H1 (cell line): ENCODE measurements around the gene TLE2. TPM values are rescaled to one million over a fixed set of nuclear protein-coding genes. Genes with fewer than 3 reads are reported as not detected.

Experiments
- CTCF ChIA-PET: fragments of 300-600 bp; sonication (Branson Sonifier 250); formaldehyde crosslinking; loops from one replicate; lab custom pipeline; 2021; ENCODE audit not compliant: partially characterized antibody; lab: Charles Lee
- POLR2A ChIA-PET: fragments of 300-600 bp; sonication (Branson Sonifier 250); formaldehyde crosslinking; loops from one replicate; lab custom pipeline; 2021; ENCODE audit warnings: inconsistent platforms; ENCODE audit not compliant: partially characterized antibody; lab: Charles Lee
- DNase-seq, 2 experiments: peaks; one replicate each; pipeline versions ENCODE4 v3.0.0 to v3.0.0-alpha.2; 2010 to 2022; ENCODE audit warnings: low spot score in 2 of 2, low read depth in 1 of 2, mixed read lengths in 1 of 2
- FAIRE-seq: peaks from 2 replicates; lab custom pipeline; 2011; peaks lifted over from hg19 to GRCh38; lab: Jason Lieb, UNC
- H2AFZ ChIP-seq: 2 replicates; pipeline ENCODE4 v1.8.1; 2012; ENCODE audit warnings: low read length, inconsistent platforms
- H2AK5ac ChIP-seq: 2 replicates; pipeline ENCODE4 v1.6.1; 2013; ENCODE audit warnings: low read depth, low read length
- H2BK120ac ChIP-seq: replicated peaks from 2 replicates; pipeline ENCODE3; 2013; ENCODE audit warnings: low read depth, low read length, inconsistent platforms
- H2BK12ac ChIP-seq: 2 replicates; pipeline ENCODE4 v1.6.1; 2013; ENCODE audit warnings: low read depth, low read length
- H2BK15ac ChIP-seq: 2 replicates; pipeline ENCODE4 v1.6.1; 2013; ENCODE audit warnings: low read length
- H2BK20ac ChIP-seq: 2 replicates; pipeline ENCODE4 v1.6.1; 2013; ENCODE audit warnings: low read length
- H2BK5ac ChIP-seq: 2 replicates; pipeline ENCODE4 v1.6.1; 2013; ENCODE audit warnings: low read depth, low read length
- H3K14ac ChIP-seq: 2 replicates; pipeline ENCODE4 v1.6.1; 2013; ENCODE audit warnings: inconsistent platforms; ENCODE audit not compliant: insufficient read length
- H3K18ac ChIP-seq: 2 replicates; pipeline ENCODE4 v1.6.1; 2013; ENCODE audit warnings: low read length; ENCODE audit errors: extremely low read depth
- H3K23ac ChIP-seq: 2 replicates; pipeline ENCODE4 v1.6.1; 2013; ENCODE audit warnings: inconsistent platforms; ENCODE audit not compliant: insufficient read length
- H3K23me2 ChIP-seq: 2 replicates; pipeline ENCODE4 v1.6.1; 2013; ENCODE audit warnings: low read depth, low read length
- H3K27ac ChIP-seq: 2 replicates; pipeline ENCODE4 v1.6.1; 2011; ENCODE audit warnings: low read depth, low read length, inconsistent platforms
- H3K27me3 ChIP-seq, 4 experiments: replicated peaks in 1 of 4; 1 replicate in 1 of 4; 2 replicates in 3 of 4; pipeline versions ENCODE4 v1.6.1 to v1.8.1; 2011 to 2013; ENCODE audit warnings: low read length in 3 of 4, mild to moderate bottlenecking in 3 of 4, inconsistent platforms in 2 of 4, mixed read lengths in 2 of 4, moderate library complexity in 1 of 4; ENCODE audit not compliant: control insufficient read depth in 3 of 4, insufficient read depth in 3 of 4; ENCODE audit errors: extremely low read depth in 1 of 4
- H3K36me3 ChIP-seq, 4 experiments: 2 replicates each; pipeline versions ENCODE4 v1.6.1 to v1.8.1; 2011 to 2013; ENCODE audit warnings: mild to moderate bottlenecking in 4 of 4, low read length in 3 of 4, moderate library complexity in 2 of 4, control low read depth in 1 of 4, inconsistent platforms in 1 of 4; ENCODE audit not compliant: insufficient read depth in 4 of 4, control insufficient read depth in 2 of 4
- H3K4ac ChIP-seq: replicated peaks from 2 replicates; pipeline ENCODE3; 2013; ENCODE audit warnings: low read length, low read depth, mixed read lengths, inconsistent platforms; ENCODE audit not compliant: insufficient read length
- H3K4me1 ChIP-seq, 4 experiments: replicated peaks in 1 of 4; 1 replicate in 1 of 4; 2 replicates in 3 of 4; pipeline versions ENCODE4 v1.6.1 to v1.8.1; 2011 to 2013; ENCODE audit warnings: low read length in 3 of 4, inconsistent platforms in 2 of 4, mixed read lengths in 1 of 4; ENCODE audit not compliant: insufficient read depth in 4 of 4, control insufficient read depth in 3 of 4
- H3K4me2 ChIP-seq, 2 experiments: 2 replicates each; pipeline versions ENCODE4 v1.6.1 to v1.8.1; 2011 to 2013; ENCODE audit warnings: low read depth in 2 of 2, low read length in 2 of 2, control low read depth in 1 of 2, inconsistent platforms in 1 of 2, mild to moderate bottlenecking in 1 of 2; ENCODE audit not compliant: insufficient read depth in 1 of 2
- H3K4me3 ChIP-seq, 4 experiments: fragments of 200-600, 300-600 bp in 1 of 4; sonication (generic), shearing (Covaris generic), sonication (Bioruptor Twin) in 1 of 4; 2 replicates each; pipeline versions ENCODE4 v1.5.1 to v1.8.1; 2011 to 2016; ENCODE audit warnings: low read length in 4 of 4, low read depth in 3 of 4, control low read depth in 2 of 4, inconsistent platforms in 2 of 4, mild to moderate bottlenecking in 2 of 4, mixed read lengths in 1 of 4, moderate library complexity in 1 of 4; ENCODE audit not compliant: insufficient read depth in 2 of 4; ENCODE audit errors: extremely low read depth in 1 of 4
- H3K56ac ChIP-seq: replicated peaks from 2 replicates; pipeline ENCODE3; 2013; ENCODE audit warnings: low read depth, mild to moderate bottlenecking, mixed read lengths, low read length, inconsistent platforms; ENCODE audit not compliant: insufficient read length
- H3K79me1 ChIP-seq: 2 replicates; pipeline ENCODE4 v1.6.1; 2013; ENCODE audit warnings: low read depth, low read length, control low read depth
- H3K79me2 ChIP-seq, 2 experiments: 2 replicates each; pipeline versions ENCODE4 v1.6.1 to v1.8.1; 2012 to 2013; ENCODE audit warnings: low read length in 2 of 2, mild to moderate bottlenecking in 2 of 2, inconsistent platforms in 1 of 2; ENCODE audit not compliant: insufficient read depth in 2 of 2, control insufficient read depth in 1 of 2
- H3K9ac ChIP-seq, 4 experiments: replicated peaks in 1 of 4; 1 replicate in 1 of 4; 2 replicates in 3 of 4; pipeline versions ENCODE4 v1.6.1 to v1.8.1; 2011 to 2013; ENCODE audit warnings: low read depth in 3 of 4, low read length in 3 of 4, control low read depth in 2 of 4, mild to moderate bottlenecking in 2 of 4, moderate library complexity in 2 of 4, inconsistent platforms in 1 of 4; ENCODE audit errors: extremely low read depth in 1 of 4
- H3K9me3 ChIP-seq, 2 experiments: 2 replicates each; pipeline versions ENCODE4 v1.6.1 to v1.8.1; 2012 to 2013; ENCODE audit warnings: mild to moderate bottlenecking in 2 of 2, moderate library complexity in 2 of 2, control low read depth in 1 of 2, inconsistent platforms in 1 of 2, low read depth in 1 of 2, low read length in 1 of 2, mixed read lengths in 1 of 2; ENCODE audit not compliant: insufficient read depth in 2 of 2
- H4K20me1 ChIP-seq, 2 experiments: replicated peaks in 1 of 2; 2 replicates each; pipeline versions ENCODE3 to v1.8.1; 2011 to 2013; ENCODE audit warnings: inconsistent platforms in 2 of 2, low read length in 2 of 2, mild to moderate bottlenecking in 1 of 2; ENCODE audit not compliant: insufficient read depth in 2 of 2, control insufficient read depth in 1 of 2
- H4K5ac ChIP-seq: 2 replicates; pipeline ENCODE4 v1.6.1; 2013; ENCODE audit warnings: low read length, low read depth, mixed read lengths, inconsistent platforms; ENCODE audit not compliant: insufficient read length
- H4K8ac ChIP-seq: 2 replicates; pipeline ENCODE4 v1.8.0; 2013; ENCODE audit warnings: mild to moderate bottlenecking, moderate library complexity, low read length, inconsistent platforms; ENCODE audit not compliant: insufficient read depth; ENCODE audit errors: extremely low read depth
- H4K91ac ChIP-seq: replicated peaks from 2 replicates; pipeline ENCODE3; 2013; ENCODE audit warnings: low read length, mixed read lengths, inconsistent platforms; ENCODE audit not compliant: insufficient read length
- CBX5 ChIP-seq: fragments of 300-800, 300-1000 bp; sonication (generic); IDR thresholded peaks from 2 replicates; pipeline ENCODE4 v1.7.1; 2016; ENCODE audit warnings: antibody characterized with exemption, low read length, low read depth
- CBX8 ChIP-seq: fragments of 300-800, 300-1000 bp; sonication (generic); IDR thresholded peaks from 2 replicates; pipeline ENCODE4 v1.7.1; 2016; ENCODE audit warnings: low read depth, low read length, borderline replicate concordance
- GTF2F1 ChIP-seq: IDR thresholded peaks from 2 replicates; pipeline ENCODE4 v1.6.1; 2012; ENCODE audit warnings: low read depth, low read length, improper control_type of control experiment, borderline replicate concordance
- HDAC2 ChIP-seq, 2 experiments: fragments of 300-600 bp in 1 of 2; sonication (generic) in 1 of 2; IDR thresholded peaks; 2 replicates each; pipeline ENCODE4 v1.6.1; 2011 to 2012; ENCODE audit warnings: low read depth in 2 of 2, low read length in 2 of 2, mild to moderate bottlenecking in 2 of 2, moderate library complexity in 2 of 2, borderline replicate concordance in 1 of 2, inconsistent platforms in 1 of 2
- NRF1 ChIP-seq: IDR thresholded peaks from 2 replicates; pipeline ENCODE4 v1.6.1; 2011; ENCODE audit warnings: mild to moderate bottlenecking, low read depth, low read length, improper control_type of control experiment
- POLR2AphosphoS5 ChIP-seq: IDR thresholded peaks from 2 replicates; pipeline ENCODE4 v1.6.1; 2011; ENCODE audit warnings: low read depth, low read length
- SP2 ChIP-seq: IDR thresholded peaks from 2 replicates; pipeline ENCODE4 v1.6.1; 2012; ENCODE audit warnings: mild to moderate bottlenecking, low read length, inconsistent platforms
- TAF1 ChIP-seq: IDR thresholded peaks from 2 replicates; pipeline ENCODE4 v1.6.1; 2011; ENCODE audit warnings: mild to moderate bottlenecking, low read depth, low read length
- TAF7 ChIP-seq: optimal IDR thresholded peaks from 2 replicates; pipeline ENCODE3; 2011; ENCODE audit warnings: low read depth, mild to moderate bottlenecking, inconsistent platforms, low read length, moderate library complexity, borderline replicate concordance
- YY1 ChIP-seq: IDR thresholded peaks from 2 replicates; pipeline ENCODE4 v1.6.1; 2011; ENCODE audit warnings: low read depth, mild to moderate bottlenecking, low read length
- ZNF274 ChIP-seq: IDR thresholded peaks from 2 replicates; pipeline ENCODE4 v1.7.0; 2012; ENCODE audit warnings: low read length, borderline replicate concordance; ENCODE audit errors: extremely low read depth
- WGBS, 2 experiments: shearing (Covaris generic) in 1 of 2; methylation state at CpG; one replicate each; pipeline versions ENCODE4 v1.1.6 to v1.1.7; 2013 to 2015; ENCODE audit warnings: low lambda C conversion rate in 2 of 2, mixed read lengths in 2 of 2, inconsistent platforms in 1 of 2, low coverage in 1 of 2, missing lambda C conversion rate in 1 of 2; ENCODE audit not compliant: insufficient replicate concordance in 2 of 2, insufficient coverage in 1 of 2, insufficient read length in 1 of 2; ENCODE audit errors: extremely low coverage in 1 of 2, missing lambda C conversion rate in 1 of 2; 5-methylcytosine and 5-hydroxymethylcytosine counted together
- polyA plus RNA-seq, 7 experiments: library from polyadenylated mRNA; depleted of rRNA in 3 of 7; stranded (reverse) in 5 of 7; unstranded in 2 of 7; fragments of >200 nt in 5 of 7; fragments of 200-250 nt in 2 of 7; gene quantifications; 1 replicate in 5 of 7; 2 replicates in 1 of 7; 4 replicates in 1 of 7; pipeline versions ENCODE4 v1.2.1 to v1.2.3, GENCODE V29; 2011 to 2013; ENCODE audit warnings: missing spikeins in 2 of 7, mixed read lengths in 2 of 7
- total RNA-seq: library from RNA; stranded (reverse); fragmentation: NEBNext Ultra II Directional; extraction: Animal tissue kit (Norgen Biotek cat#: 25700); gene quantifications from 2 replicates; pipeline ENCODE4 v1.2.1, GENCODE V29; 2021

The TLE2 gene
- total and polyA plus RNA-seq, 2 of the 8 experiments (the other 6 are each of a cell fraction or from before 2014, with no cell fraction given), result 8.0 to 11.5 TPM

DNA sequence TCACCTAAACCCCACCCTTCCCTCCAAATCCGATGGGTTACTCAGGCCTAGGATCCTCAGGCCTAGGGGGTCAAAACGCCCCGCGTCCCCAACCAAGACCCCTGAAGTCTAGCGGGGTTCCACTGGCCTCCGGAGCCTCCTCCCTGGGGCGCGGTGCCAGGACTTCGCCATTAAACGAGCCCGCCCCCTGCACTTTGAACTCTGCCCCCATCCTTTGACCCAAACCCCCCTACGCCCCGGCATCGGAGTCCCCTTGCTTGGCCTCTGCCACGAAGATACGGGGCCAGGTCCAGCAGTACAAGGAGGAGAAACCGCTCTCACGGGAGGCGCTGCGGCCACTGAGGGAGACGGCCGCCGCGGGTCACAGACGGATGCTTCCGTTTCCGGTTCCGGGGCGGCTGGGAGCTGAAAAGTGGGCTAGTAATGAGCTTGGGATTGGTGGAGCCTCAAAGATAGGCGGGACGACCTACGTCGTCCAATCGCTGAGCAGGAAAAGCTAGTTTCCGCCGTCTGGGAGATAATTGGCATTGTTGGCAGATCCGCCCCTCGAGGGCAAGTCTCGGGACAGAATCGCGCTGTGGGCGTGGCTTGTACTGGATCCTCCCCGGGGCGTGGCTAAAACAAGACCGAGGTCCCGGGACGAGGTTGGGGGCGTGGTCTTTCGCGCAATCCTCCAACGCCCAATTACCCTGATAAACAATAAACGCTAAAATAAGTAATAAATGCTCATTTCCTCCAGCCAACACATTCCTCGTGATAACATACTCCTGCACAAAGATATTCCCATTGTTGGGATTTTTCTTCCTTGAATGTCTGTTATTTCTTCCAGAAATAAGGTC lies 78.6 kb downstream of the TLE2 start:
- Histone ChIP-seq H4K91ac (no peak overlapping the region), H3K9ac (peak overlapping the region; percentile 67 to 88 (median 77)), H3K4me3 (peak overlapping the region; percentile 73 to 98 (median 90)), H2BK20ac (no peak overlapping the region), H3K36me3 (no peaks in the 10 kb centered on the region), H3K4me2 (peak overlapping the region; percentile 87 to 92), H2BK120ac (no peak overlapping the region), H3K27me3 (no peaks in the 10 kb centered on the region), H3K79me2 (peaks cover 0 to 12% of the 10 kb centered on the region in 2 experiments; a peak in 2 of 4 replicates), H2BK5ac (peak overlapping the region; percentile 75), H3K9me3 (no peaks in the 10 kb centered on the region), H3K23me2 (peaks cover 4% of the 10 kb centered on the region; the same call in 1 of the 2 replicates), H3K56ac (peak overlapping the region; percentile 79), H2AK5ac (no peak overlapping the region), H4K8ac (peak overlapping the region; percentile 98), H3K23ac (no peak overlapping the region), H2AFZ (no peak overlapping the region; the same call in 1 of the 2 replicates), H4K20me1 (no peaks in the 10 kb centered on the region), H3K14ac (no peak overlapping the region), H3K27ac (peak overlapping the region; percentile 74), H3K4ac (no peak overlapping the region), H2BK15ac (no peak overlapping the region), H3K4me1 (peaks cover 0 to 6% (median 4%) of the 10 kb centered on the region in 4 experiments; a peak in 4 of 7 replicates), H3K79me1 (peaks cover 9% of the 10 kb centered on the region; the same call in 1 of the 2 replicates), H2BK12ac (no peak overlapping the region), H3K18ac (no peak overlapping the region), H4K5ac (peak overlapping the region; percentile 75)
- ChIA-PET POLR2A (interaction anchor here (0.6 to 2.3 kb wide), 14 partner anchors 11 to 273 kb away, joined by 3 to 7 read pairs (median 3); no protein-coding TSS in a partner anchor), CTCF (interaction anchor here (0.6 to 18.9 kb wide), 32 partner anchors 11 to 556 kb away, joined by 3 to 260 read pairs (median 4); partner anchors contain the start of gene ZNF57)
- peak; percentile 99 for FAIRE-seq
- peak; percentile 99 to 100 for DNase-seq
- WGBS, 2 experiments, result 1% methylated on average over 53 of the region's 53 CpGs; no CpG with 5 or more reads in 1 of the 2 experiments
- TF ChIP-seq TAF7 (peak; percentile 43), NRF1 (no peak), GTF2F1 (no peak), HDAC2 (IDR thresholded peaks at IDR 0.05; ENCODE audit: borderline replicate concordance in 1 of 2, low read depth in 2 of 2, low read length in 2 of 2) (0 out of 4 replicates have a peak, but pooled peaks of 1 of the 2 experiments have one; percentile 21), ZNF274 (no peak), CBX5 (no peak), POLR2AphosphoS5 (peak; percentile 88), SP2 (peak; percentile 55; the same call in 1 of the 2 replicates), TAF1 (peak; percentile 88), CBX8 (no peak), YY1 (peak; percentile 47; the same call in 1 of the 2 replicates)
